ENCODE data around the gene HSD17B12.
"Not testable (repeated sequence)": the region's sequence is repeated elsewhere in the genome, so short reads cannot be mapped to it uniquely, and the experiment has no call there.

HSD17B12 gene

GRCh38 chr11:43643898-43644620 is 36.5 kb upstream of the HSD17B12 start:
- DNase-seq, result peak; percentile 83 to 93 (median 88)
- ChIA-PET POLR2A (no interaction called here), CTCF (no interaction called here)
- peaks cover 7 to 13% (median 9%) of the 10 kb centered on the region in 4 experiments for H3K4me1 ChIP-seq (ENCODE audit: control extremely low read depth in 1 of 4, control insufficient read depth in 4 of 4, insufficient read depth in 4 of 4, low read length in 3 of 4)
- H3K9me3 ChIP-seq (ENCODE audit: control extremely low read depth in 1 of 5, control insufficient read depth in 4 of 5, insufficient read depth in 2 of 5, low read depth in 1 of 5, low read length in 4 of 5), result no peaks in the 10 kb centered on the region
- H3K27ac ChIP-seq (ENCODE audit: insufficient read depth in 1 of 2, low read depth in 1 of 2, low read length in 2 of 2, poor library complexity in 1 of 2, severe bottlenecking in 2 of 2), result peak overlapping the region; percentile 68 to 90
- 0% methylated on average over 33 of the region's 33 CpGs for WGBS (ENCODE audit: insufficient coverage)
- no peaks in the 10 kb centered on the region for H3K36me3 ChIP-seq (ENCODE audit: control insufficient read depth in 4 of 4, insufficient read depth in 4 of 4, low read length in 3 of 4)
- H3K4me3 ChIP-seq (ENCODE audit: control insufficient read depth in 1 of 7, extremely low read depth in 1 of 7, insufficient read depth in 4 of 7, low read depth in 2 of 7, low read length in 6 of 7), result peak overlapping the region; percentile 90 to 100 (median 99)
- H3K27me3 ChIP-seq (replicated peaks in 2 of 5; ENCODE audit: control insufficient read depth in 4 of 5, insufficient read depth in 5 of 5, low read length in 4 of 5), result peaks cover 3 to 23% (median 9%) of the 10 kb centered on the region in 5 experiments

- no peaks in the 10 kb centered on the region for H3K9me3 ChIP-seq (ENCODE audit: control extremely low read depth in 1 of 5, control insufficient read depth in 4 of 5, insufficient read depth in 2 of 5, low read depth in 1 of 5, low read length in 4 of 5)
- peaks cover 0 to 16% (median 4%) of the 10 kb centered on the region in 5 experiments for H3K27me3 ChIP-seq (replicated peaks in 2 of 5; ENCODE audit: control insufficient read depth in 4 of 5, insufficient read depth in 5 of 5, low read length in 4 of 5)
- H3K4me3 ChIP-seq (ENCODE audit: control insufficient read depth in 1 of 7, extremely low read depth in 1 of 7, insufficient read depth in 4 of 7, low read depth in 2 of 7, low read length in 6 of 7), result peak overlapping the region; percentile 90 to 100 (median 99)
- peaks cover 7 to 13% (median 9%) of the 10 kb centered on the region in 4 experiments for H3K4me1 ChIP-seq (ENCODE audit: control extremely low read depth in 1 of 4, control insufficient read depth in 4 of 4, insufficient read depth in 4 of 4, low read length in 3 of 4)
- H3K36me3 ChIP-seq (ENCODE audit: control insufficient read depth in 4 of 4, insufficient read depth in 4 of 4, low read length in 3 of 4), result peaks cover 0 to 2% (median 0%) of the 10 kb centered on the region in 4 experiments
- ChIA-PET POLR2A (no interaction called here), CTCF (interaction anchor here (0.7 kb wide), 1 partner anchor 29 kb away, joined by 3 read pairs; no protein-coding TSS in a partner anchor)
- H3K27ac ChIP-seq (ENCODE audit: insufficient read depth in 1 of 2, low read depth in 1 of 2, low read length in 2 of 2, poor library complexity in 1 of 2, severe bottlenecking in 2 of 2), result peak overlapping the region; percentile 68 to 90
- 52% methylated on average over 5 of the region's 7 CpGs for WGBS (ENCODE audit: insufficient coverage)
- DNase-seq, result peak in 1 of 3 donors; percentile 9
Measured at GRCh38 chr11:43644621-43645299, 35.8 kb upstream of the HSD17B12 start.

- Histone ChIP-seq H3K27ac (ENCODE audit: insufficient read depth in 1 of 2, low read depth in 1 of 2, low read length in 2 of 2, poor library complexity in 1 of 2, severe bottlenecking in 2 of 2) (no peak overlapping the region), H3K9me3 (ENCODE audit: control extremely low read depth in 1 of 5, control insufficient read depth in 4 of 5, insufficient read depth in 2 of 5, low read depth in 1 of 5, low read length in 4 of 5) (peaks cover 0 to 2% (median 0%) of the 10 kb centered on the region in 5 experiments), H3K4me1 (ENCODE audit: control extremely low read depth in 1 of 4, control insufficient read depth in 4 of 4, insufficient read depth in 4 of 4, low read length in 3 of 4) (peaks cover 7 to 13% (median 9%) of the 10 kb centered on the region in 4 experiments), H3K27me3 (replicated peaks in 2 of 5; ENCODE audit: control insufficient read depth in 4 of 5, insufficient read depth in 5 of 5, low read length in 4 of 5) (peaks cover 0 to 4% (median 0%) of the 10 kb centered on the region in 5 experiments), H3K4me3 (ENCODE audit: control insufficient read depth in 1 of 7, extremely low read depth in 1 of 7, insufficient read depth in 4 of 7, low read depth in 2 of 7, low read length in 6 of 7) (no peak overlapping the region), H3K36me3 (ENCODE audit: control insufficient read depth in 4 of 4, insufficient read depth in 4 of 4, low read length in 3 of 4) (peaks cover 0 to 5% (median 0%) of the 10 kb centered on the region in 4 experiments)
- ChIA-PET CTCF (interaction anchor here (0.6 kb wide), 1 partner anchor 63 kb away, joined by 3 read pairs; no protein-coding TSS in a partner anchor), POLR2A (no interaction called here)
- no CpG with 5 or more reads among the region's 2 CpGs for WGBS (ENCODE audit: insufficient coverage)
- DNase-seq, result no peak
Measured at GRCh38 chr11:43646767-43647166, 33.8 kb upstream of the HSD17B12 start.

GRCh38 chr11:43648888-43649287 is 31.6 kb upstream of the HSD17B12 start:
- Histone ChIP-seq H3K27ac (ENCODE audit: insufficient read depth in 1 of 2, low read depth in 1 of 2, low read length in 2 of 2, poor library complexity in 1 of 2, severe bottlenecking in 2 of 2) (no peak overlapping the region), H3K36me3 (ENCODE audit: control insufficient read depth in 4 of 4, insufficient read depth in 4 of 4, low read length in 3 of 4) (peaks cover 0 to 5% (median 0%) of the 10 kb centered on the region in 4 experiments), H3K4me3 (ENCODE audit: control insufficient read depth in 1 of 7, extremely low read depth in 1 of 7, insufficient read depth in 4 of 7, low read depth in 2 of 7, low read length in 6 of 7) (no peak overlapping the region), H3K27me3 (replicated peaks in 2 of 5; ENCODE audit: control insufficient read depth in 4 of 5, insufficient read depth in 5 of 5, low read length in 4 of 5) (no peaks in the 10 kb centered on the region), H3K9me3 (ENCODE audit: control extremely low read depth in 1 of 5, control insufficient read depth in 4 of 5, insufficient read depth in 2 of 5, low read depth in 1 of 5, low read length in 4 of 5) (peaks cover 0 to 2% (median 0%) of the 10 kb centered on the region in 5 experiments), H3K4me1 (ENCODE audit: control extremely low read depth in 1 of 4, control insufficient read depth in 4 of 4, insufficient read depth in 4 of 4, low read length in 3 of 4) (peaks cover 7 to 10% (median 8%) of the 10 kb centered on the region in 4 experiments)
- POLR2A ChIA-PET, result no interaction called here
- DNase-seq, result no peak
- CTCF ChIA-PET, result no interaction called here
- WGBS (ENCODE audit: insufficient coverage), result 100% methylated on average over 5 of the region's 7 CpGs

GRCh38 chr11:43649501-43649900 is 31.0 kb upstream of the HSD17B12 start:
- POLR2A ChIA-PET, result no interaction called here
- DNase-seq, result no peak
- CTCF ChIA-PET, result no interaction called here
- peaks cover 6 to 8% (median 7%) of the 10 kb centered on the region in 4 experiments for H3K4me1 ChIP-seq (ENCODE audit: control extremely low read depth in 1 of 4, control insufficient read depth in 4 of 4, insufficient read depth in 4 of 4, low read length in 3 of 4)
- no peak overlapping the region for H3K4me3 ChIP-seq (ENCODE audit: control insufficient read depth in 1 of 7, extremely low read depth in 1 of 7, insufficient read depth in 4 of 7, low read depth in 2 of 7, low read length in 6 of 7)
- H3K9me3 ChIP-seq (ENCODE audit: control extremely low read depth in 1 of 5, control insufficient read depth in 4 of 5, insufficient read depth in 2 of 5, low read depth in 1 of 5, low read length in 4 of 5), result peaks cover 0 to 2% (median 0%) of the 10 kb centered on the region in 5 experiments
- H3K36me3 ChIP-seq (ENCODE audit: control insufficient read depth in 4 of 4, insufficient read depth in 4 of 4, low read length in 3 of 4), result peaks cover 0 to 5% (median 0%) of the 10 kb centered on the region in 4 experiments
- H3K27ac ChIP-seq (ENCODE audit: insufficient read depth in 1 of 2, low read depth in 1 of 2, low read length in 2 of 2, poor library complexity in 1 of 2, severe bottlenecking in 2 of 2), result no peak overlapping the region
- no peaks in the 10 kb centered on the region for H3K27me3 ChIP-seq (replicated peaks in 2 of 5; ENCODE audit: control insufficient read depth in 4 of 5, insufficient read depth in 5 of 5, low read length in 4 of 5)
- WGBS (ENCODE audit: insufficient coverage), result 98% methylated on average over 4 of the region's 4 CpGs

GRCh38 chr11:43649921-43650320 is 30.6 kb upstream of the HSD17B12 start:
- ChIA-PET CTCF (no interaction called here), POLR2A (no interaction called here)
- peaks cover 0 to 2% (median 0%) of the 10 kb centered on the region in 5 experiments for H3K9me3 ChIP-seq (ENCODE audit: control extremely low read depth in 1 of 5, control insufficient read depth in 4 of 5, insufficient read depth in 2 of 5, low read depth in 1 of 5, low read length in 4 of 5)
- peaks cover 2 to 3% (median 2%) of the 10 kb centered on the region in 4 experiments for H3K4me1 ChIP-seq (ENCODE audit: control extremely low read depth in 1 of 4, control insufficient read depth in 4 of 4, insufficient read depth in 4 of 4, low read length in 3 of 4)
- no peak for DNase-seq
- H3K4me3 ChIP-seq (ENCODE audit: control insufficient read depth in 1 of 7, extremely low read depth in 1 of 7, insufficient read depth in 4 of 7, low read depth in 2 of 7, low read length in 6 of 7), result no peak overlapping the region
- no peaks in the 10 kb centered on the region for H3K27me3 ChIP-seq (replicated peaks in 2 of 5; ENCODE audit: control insufficient read depth in 4 of 5, insufficient read depth in 5 of 5, low read length in 4 of 5)
- H3K27ac ChIP-seq (ENCODE audit: insufficient read depth in 1 of 2, low read depth in 1 of 2, low read length in 2 of 2, poor library complexity in 1 of 2, severe bottlenecking in 2 of 2), result no peak overlapping the region
- H3K36me3 ChIP-seq (ENCODE audit: control insufficient read depth in 4 of 4, insufficient read depth in 4 of 4, low read length in 3 of 4), result peaks cover 0 to 5% (median 0%) of the 10 kb centered on the region in 4 experiments
- no CpG with 5 or more reads among the region's 1 CpG for WGBS (ENCODE audit: insufficient coverage)

- H3K36me3 ChIP-seq (ENCODE audit: control insufficient read depth in 4 of 4, insufficient read depth in 4 of 4, low read length in 3 of 4); DNase-seq; H3K27me3 ChIP-seq (replicated peaks in 2 of 5; ENCODE audit: control insufficient read depth in 4 of 5, insufficient read depth in 5 of 5, low read length in 4 of 5); H3K27ac ChIP-seq (ENCODE audit: insufficient read depth in 1 of 2, low read depth in 1 of 2, low read length in 2 of 2, poor library complexity in 1 of 2, severe bottlenecking in 2 of 2); H3K4me3 ChIP-seq (ENCODE audit: control insufficient read depth in 1 of 7, extremely low read depth in 1 of 7, insufficient read depth in 4 of 7, low read depth in 2 of 7, low read length in 6 of 7); H3K4me1 ChIP-seq (ENCODE audit: control extremely low read depth in 1 of 4, control insufficient read depth in 4 of 4, insufficient read depth in 4 of 4, low read length in 3 of 4); POLR2A ChIA-PET; H3K9me3 ChIP-seq (ENCODE audit: control extremely low read depth in 1 of 5, control insufficient read depth in 4 of 5, insufficient read depth in 2 of 5, low read depth in 1 of 5, low read length in 4 of 5): not testable (repeated sequence)
- CTCF ChIA-PET, result interaction anchor here (0.9 kb wide), 1 partner anchor 10 kb away, joined by 3 read pairs; no protein-coding TSS in a partner anchor
- WGBS (ENCODE audit: insufficient coverage), result 96% methylated on average over 8 of the region's 9 CpGs
Measured at GRCh38 chr11:43663018-43663417, 17.5 kb upstream of the HSD17B12 start.

Measured in common myeloid progenitor, CD34-positive (primary cell).